HEK293 (cell line): Measurements from ENCODE around the gene TAL1.

Source experiments
- CTCF ChIA-PET: fragments of 350-600 bp; formaldehyde crosslinking; extraction: SDS; loops from one replicate; lab custom pipeline; 2021; ENCODE audit warnings: antibody characterized with exemption; lab: Yijun Ruan, JAX
- POLR2A ChIA-PET: fragments of 300-600 bp; formaldehyde crosslinking; extraction: SDS; loops from one replicate; lab custom pipeline; 2020; ENCODE audit warnings: antibody characterized with exemption, inconsistent platforms; lab: Yijun Ruan, JAX
- H3K27ac ChIP-seq: fragments of 200-500 bp; sonication (Bioruptor generic); 2 replicates; pipeline ENCODE4 v1.5.1; 2014; ENCODE audit warnings: low read depth, low read length, control low read depth, inconsistent platforms; ENCODE audit errors: extremely low read depth
- H3K36me3 ChIP-seq, 2 experiments: fragments of 200-500 bp in 1 of 2; sonication (Bioruptor generic) in 1 of 2; 1 replicate in 1 of 2; 2 replicates in 1 of 2; pipeline ENCODE4 v1.5.1; 2014 to 2017; ENCODE audit warnings: inconsistent platforms in 2 of 2, low read length in 2 of 2; ENCODE audit not compliant: control insufficient read depth in 2 of 2, insufficient read depth in 1 of 2
- H3K4me1 ChIP-seq: fragments of 200-500 bp; sonication (Bioruptor generic); 2 replicates; pipeline ENCODE4 v1.5.1; 2014; ENCODE audit warnings: mild to moderate bottlenecking, low read length, inconsistent platforms; ENCODE audit not compliant: control insufficient read depth, insufficient read depth
- H3K4me3 ChIP-seq: 2 replicates; pipeline ENCODE4 v1.5.1; 2011; ENCODE audit warnings: low read depth, mild to moderate bottlenecking, control low read depth, low read length, moderate library complexity
- H3K9me3 ChIP-seq: fragments of 200-500 bp; sonication (Bioruptor generic); 2 replicates; pipeline ENCODE4 v1.5.1; 2014; ENCODE audit warnings: low read depth, low read length, inconsistent platforms; ENCODE audit not compliant: control insufficient read depth, insufficient read depth
- TCF7L2 ChIP-seq: IDR thresholded peaks from 2 replicates; pipeline ENCODE4 v1.6.1; 2011; ENCODE audit warnings: low read depth, mild to moderate bottlenecking, inconsistent platforms, low read length, moderate library complexity, borderline replicate concordance
- TSHZ1 ChIP-seq: fragments of 450-650 bp; formaldehyde crosslinking; IDR thresholded peaks from 2 replicates; pipeline ENCODE4 v1.5.1; 2016; ENCODE audit warnings: missing biosample characterization, missing genetic modification characterization, borderline replicate concordance
- ZBTB6 ChIP-seq: fragments of 450-650 bp; formaldehyde crosslinking; IDR thresholded peaks from 2 replicates; pipeline ENCODE4 v1.5.1; 2017; ENCODE audit warnings: missing biosample characterization, missing genetic modification characterization
- ZNF26 ChIP-seq: fragments of 450-650 bp; formaldehyde crosslinking; IDR thresholded peaks from 2 replicates; pipeline ENCODE4 v1.5.1; 2016; ENCODE audit warnings: missing biosample characterization, missing genetic modification characterization
- ZNF350 ChIP-seq: fragments of 450-650 bp; formaldehyde crosslinking; IDR thresholded peaks from 2 replicates; pipeline ENCODE4 v1.5.0; 2017; ENCODE audit warnings: missing biosample characterization, mild to moderate bottlenecking, missing genetic modification characterization
- ZNF391 ChIP-seq: fragments of 450-650 bp; formaldehyde crosslinking; IDR thresholded peaks from 2 replicates; pipeline ENCODE4 v1.5.1; 2016; ENCODE audit warnings: low read depth, missing biosample characterization, missing genetic modification characterization, borderline replicate concordance
- ZNF449 ChIP-seq: fragments of 450-650 bp; formaldehyde crosslinking; IDR thresholded peaks from 2 replicates; pipeline ENCODE4 v1.5.1; 2017; ENCODE audit warnings: missing biosample characterization, mild to moderate bottlenecking, missing genetic modification characterization, moderate library complexity
- ZNF48 ChIP-seq: fragments of 450-650 bp; formaldehyde crosslinking; IDR thresholded peaks from 2 replicates; pipeline ENCODE4 v1.5.1; 2016; ENCODE audit warnings: missing biosample characterization, missing genetic modification characterization
- ZNF677 ChIP-seq: fragments of 450-650 bp; IDR thresholded peaks from 2 replicates; pipeline ENCODE4 v1.5.0; 2018; ENCODE audit warnings: missing biosample characterization, mild to moderate bottlenecking, missing genetic modification characterization, moderate library complexity
- ZNF692 ChIP-seq: fragments of 450-650 bp; formaldehyde crosslinking; IDR thresholded peaks from 2 replicates; pipeline ENCODE4 v1.5.1; 2016; ENCODE audit warnings: missing biosample characterization, missing genetic modification characterization
- ZNF704 ChIP-seq: fragments of 450-650 bp; formaldehyde crosslinking; IDR thresholded peaks from 2 replicates; pipeline ENCODE4 v1.5.1; 2016; ENCODE audit warnings: missing biosample characterization, missing genetic modification characterization
- ZNF837 ChIP-seq: fragments of 450-650 bp; formaldehyde crosslinking; IDR thresholded peaks from 2 replicates; pipeline ENCODE4 v1.5.1; 2016; ENCODE audit warnings: missing biosample characterization, missing genetic modification characterization
- ZSCAN23 ChIP-seq: fragments of 450-650 bp; formaldehyde crosslinking; IDR thresholded peaks from 2 replicates; pipeline ENCODE4 v1.5.1; 2016; ENCODE audit warnings: missing biosample characterization, missing genetic modification characterization

The TAL1 gene

GRCh38 chr1:47224676-47225399 lies 7.2 kb downstream of the TAL1 start:
- no peak for TF ChIP-seq ZNF449
- peak; percentile 67 for TF ChIP-seq ZBTB6
- TF ChIP-seq ZNF692 (tag by site-specific recombination): peak; percentile 21; the same call in 1 of the 2 replicates
- TF ChIP-seq ZNF350 (tag by site-specific recombination): no peak
- TF ChIP-seq ZSCAN23 (tag by site-specific recombination): no peak
- no peak for TF ChIP-seq ZNF704 (tag by site-specific recombination)
- no peak for TF ChIP-seq TCF7L2
- TF ChIP-seq ZNF48 (tag by site-specific recombination): no peak
- no peak for TF ChIP-seq ZNF837
- no peak for TF ChIP-seq ZNF391 (tag by site-specific recombination)
- no peak for TF ChIP-seq ZNF677
- no peak for TF ChIP-seq ZNF26 (tag by site-specific recombination)
- TF ChIP-seq TSHZ1 (tag by site-specific recombination): no peak
- Histone ChIP-seq H3K36me3 (no peaks in the 10 kb centered on the region), H3K9me3 (no peaks in the 10 kb centered on the region), H3K4me3 (peak overlapping the region; percentile 1; the same call in 1 of the 2 replicates), H3K4me1 (no peaks in the 10 kb centered on the region), H3K27ac (no peak overlapping the region)
- CTCF ChIA-PET: interaction anchor here (0.6 kb wide), 1 partner anchor 50 kb away, joined by 3 read pairs; no protein-coding TSS in a partner anchor
- POLR2A ChIA-PET: no interaction called here
